Stimulated activated naive CD4-positive, alpha-beta T cell (primary cell): ENCODE results near the gene GZMM.
"Not testable (repeated sequence)": the region's sequence is repeated elsewhere in the genome, so short reads cannot be mapped to it uniquely, and the experiment has no call there.

ENCODE experiments used
- DNase-seq, 6 experiments: peaks; one replicate each; lab custom pipeline; 2025; lab: John Stamatoyannopoulos, UW

The GZMM gene

GRCh38 chr19:583198-583967 lies 39.5 kb downstream of the GZMM start:
- DNase-seq, result no peak

- no peak for DNase-seq
Observed at GRCh38 chr19:583968-584239, 40.1 kb downstream of the GZMM start.

- DNase-seq, result peak in 5 of 6 experiments; percentile 43 to 72 (median 57)
Observed at GRCh38 chr19:584240-585001, 40.6 kb downstream of the GZMM start.

DNA sequence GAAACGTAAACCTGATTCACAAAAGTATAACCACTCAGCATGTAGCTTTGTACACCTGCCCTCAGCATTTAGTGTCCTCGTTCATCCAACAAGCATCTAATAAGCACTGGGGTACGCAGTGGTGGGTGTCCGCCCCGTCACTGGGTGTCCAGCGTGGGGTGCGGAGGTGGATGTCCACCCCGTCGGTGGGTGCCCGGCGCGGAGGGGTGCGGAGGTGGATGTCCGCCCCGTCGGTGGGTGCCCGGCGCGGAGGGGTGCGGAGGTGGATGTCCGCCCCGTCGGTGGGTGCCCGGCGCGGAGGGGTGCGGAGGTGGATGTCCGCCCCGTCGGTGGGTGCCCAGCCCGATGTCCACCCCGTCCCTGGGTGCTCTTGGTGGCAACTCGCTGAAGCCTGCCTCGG lies 41.3 kb downstream of the GZMM start:
- not testable (repeated sequence) for DNase-seq

DNA sequence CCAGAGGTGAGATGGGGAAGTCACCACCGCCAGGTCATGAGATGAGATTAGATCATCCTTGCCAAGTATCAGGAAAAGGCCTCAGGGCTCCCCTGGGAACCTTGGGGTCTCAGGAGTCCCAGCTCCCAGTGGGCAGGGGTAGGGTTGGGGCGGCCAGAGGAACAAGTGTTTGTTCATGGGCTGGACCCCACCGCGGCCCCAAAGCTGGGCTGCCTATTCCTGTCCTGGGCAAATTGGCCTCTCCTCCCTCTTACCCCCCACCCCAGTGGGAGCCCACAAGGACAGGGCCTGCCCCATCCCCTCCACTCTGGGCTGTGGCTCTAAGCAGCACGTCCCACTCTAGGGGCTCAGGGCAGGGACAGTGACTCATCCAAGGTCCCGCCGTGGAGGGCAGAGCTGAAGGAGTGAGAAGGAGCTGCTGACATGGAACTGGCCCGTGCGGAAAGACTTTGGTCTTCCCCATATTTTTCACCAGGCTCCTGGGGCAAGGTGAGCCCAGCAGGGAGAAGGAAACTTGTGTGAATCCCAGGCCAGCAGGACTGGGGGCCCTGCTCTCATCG lies 41.8 kb downstream of the GZMM start:
- no peak for DNase-seq

DNA sequence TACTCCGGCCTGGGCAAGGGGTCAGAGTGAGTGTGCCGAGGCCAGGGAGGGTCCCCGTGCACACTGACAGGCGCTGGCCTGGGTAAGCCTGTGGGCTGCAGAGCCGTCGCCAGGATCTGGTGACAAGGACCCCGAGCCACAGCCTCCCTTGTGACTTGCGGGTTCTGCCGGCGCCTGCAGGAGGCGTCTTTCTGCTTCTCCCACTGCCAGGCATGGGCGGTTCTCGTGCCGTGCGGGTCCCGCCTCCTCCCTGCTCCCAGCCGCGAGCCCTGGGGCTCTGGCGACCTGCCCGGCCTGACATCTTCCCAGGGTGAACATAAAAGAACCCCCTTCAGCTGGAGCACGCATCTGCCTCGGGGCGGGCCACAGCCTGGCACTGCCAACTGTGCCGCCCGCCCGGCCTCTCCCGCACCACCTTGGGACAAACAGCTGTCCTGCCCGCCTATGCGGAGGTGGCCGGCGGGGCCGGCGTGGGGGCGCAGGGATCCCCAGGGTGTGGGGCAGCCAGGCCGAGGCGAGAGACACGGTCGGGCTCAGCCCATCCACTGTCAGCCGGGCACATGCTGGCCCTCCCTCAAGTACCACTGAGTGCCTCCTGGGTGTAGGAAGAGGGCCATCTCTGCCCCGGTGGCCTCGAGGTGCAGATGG lies 44.4 kb downstream of the GZMM start:
- DNase-seq, result peak; percentile 21 to 65 (median 52)

GRCh38 chr19:588741-589692 lies 45.2 kb downstream of the GZMM start:
- peak in 2 of 6 experiments; percentile 38 to 43 for DNase-seq

DNA sequence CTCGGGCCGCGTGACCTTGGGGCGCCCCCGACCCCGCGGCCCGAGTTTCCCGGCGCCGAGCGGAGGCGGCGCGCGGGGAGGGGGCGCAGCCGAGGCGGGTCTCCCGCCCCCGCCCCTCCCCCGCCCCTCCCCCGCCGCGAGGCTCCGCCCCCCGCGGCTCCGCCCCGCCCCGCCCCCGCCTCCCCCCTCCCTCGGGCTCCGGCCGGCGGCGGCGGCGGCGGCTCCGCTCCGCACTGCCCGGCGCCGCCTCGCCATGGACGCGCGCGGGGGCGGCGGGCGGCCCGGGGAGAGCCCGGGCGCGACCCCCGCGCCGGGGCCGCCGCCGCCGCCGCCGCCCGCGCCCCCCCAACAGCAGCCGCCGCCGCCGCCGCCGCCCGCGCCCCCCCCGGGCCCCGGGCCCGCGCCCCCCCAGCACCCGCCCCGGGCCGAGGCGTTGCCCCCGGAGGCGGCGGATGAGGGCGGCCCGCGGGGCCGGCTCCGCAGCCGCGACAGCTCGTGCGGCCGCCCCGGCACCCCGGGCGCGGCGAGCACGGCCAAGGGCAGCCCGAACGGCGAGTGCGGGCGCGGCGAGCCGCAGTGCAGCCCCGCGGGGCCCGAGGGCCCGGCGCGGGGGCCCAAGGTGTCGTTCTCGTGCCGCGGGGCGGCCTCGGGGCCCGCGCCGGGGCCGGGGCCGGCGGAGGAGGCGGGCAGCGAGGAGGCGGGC lies 46.0 kb downstream of the GZMM start, which contains the start of gene HCN2:
Gene HCN2, plus strand, starts transcription at position 189 of the 703 bp plus-strand sequence. Its CDS starts 65 bp downstream, at position 254.
- no peak for DNase-seq

- DNase-seq, result peak in 4 of 6 experiments; percentile 10 to 34 (median 22)
Observed at GRCh38 chr19:590396-590745, 46.5 kb downstream of the GZMM start.

GRCh38 chr19:590750-591098 lies 46.9 kb downstream of the GZMM start:
- DNase-seq, result no peak

DNA sequence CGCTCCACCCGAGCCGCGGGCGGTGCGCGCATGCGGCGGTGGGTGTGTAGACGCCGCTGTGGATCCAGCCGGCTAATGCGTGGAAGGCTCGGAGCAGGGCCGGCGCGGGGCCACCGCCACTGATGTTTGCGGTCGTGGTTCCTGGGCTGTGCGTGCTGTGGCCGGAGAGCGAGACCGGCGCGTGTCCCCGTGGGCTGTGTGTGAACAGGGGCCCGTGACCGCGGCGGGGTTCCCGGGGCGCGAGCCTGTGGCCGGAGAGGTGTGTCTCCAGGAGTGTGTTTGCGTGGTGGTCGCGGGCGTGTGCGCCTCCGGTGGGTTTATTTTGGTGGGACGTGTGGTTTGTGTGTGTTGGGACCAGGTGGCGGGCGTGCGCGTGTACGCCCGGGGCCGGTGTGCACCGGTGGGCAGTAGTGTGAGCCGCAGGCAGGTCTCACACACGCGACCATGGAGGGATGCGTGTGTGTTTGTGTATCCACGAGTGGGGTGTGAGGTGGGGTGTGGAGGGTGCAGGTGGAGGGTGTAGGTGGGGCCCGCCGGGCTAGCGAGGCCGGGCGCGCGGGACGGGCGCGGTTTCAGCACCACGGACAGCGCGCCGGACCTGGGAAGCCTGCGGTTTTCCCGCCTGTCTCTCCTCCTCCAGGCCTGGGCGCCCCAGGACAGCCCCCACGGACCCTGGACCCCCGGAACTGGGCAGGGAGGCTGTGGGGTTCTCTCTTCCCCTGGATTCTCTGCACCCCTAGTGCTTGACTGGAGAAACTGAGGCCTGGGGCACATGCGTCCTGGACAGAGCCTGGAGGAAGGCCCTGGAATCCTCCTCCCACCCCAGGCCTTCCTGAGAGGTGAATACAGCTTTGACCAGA lies 47.5 kb downstream of the GZMM start:
- no peak for DNase-seq

- DNase-seq, result no peak
Observed at GRCh38 chr19:592101-592500, 48.2 kb downstream of the GZMM start.

DNA sequence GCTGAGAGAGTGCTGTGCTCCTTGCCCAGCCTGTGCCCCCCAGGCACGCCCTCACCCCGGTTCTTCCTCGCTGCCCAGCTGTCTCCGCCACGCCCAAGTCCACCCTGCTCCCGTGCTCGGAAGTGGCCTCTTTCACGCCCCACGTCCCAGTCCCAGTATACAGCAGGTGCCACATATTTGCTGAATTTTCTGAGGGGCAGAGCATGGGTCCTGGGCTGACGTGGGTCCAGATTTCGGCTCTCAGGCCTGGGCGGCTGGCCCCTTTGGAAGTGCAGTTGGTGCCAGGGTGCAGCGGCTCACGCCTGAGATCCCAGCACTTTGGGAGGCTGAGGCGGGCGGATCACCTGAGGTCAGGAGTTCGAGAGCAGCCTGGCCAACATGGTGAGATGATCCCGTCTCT lies 49.2 kb downstream of the GZMM start:
- DNase-seq, result no peak

DNA sequence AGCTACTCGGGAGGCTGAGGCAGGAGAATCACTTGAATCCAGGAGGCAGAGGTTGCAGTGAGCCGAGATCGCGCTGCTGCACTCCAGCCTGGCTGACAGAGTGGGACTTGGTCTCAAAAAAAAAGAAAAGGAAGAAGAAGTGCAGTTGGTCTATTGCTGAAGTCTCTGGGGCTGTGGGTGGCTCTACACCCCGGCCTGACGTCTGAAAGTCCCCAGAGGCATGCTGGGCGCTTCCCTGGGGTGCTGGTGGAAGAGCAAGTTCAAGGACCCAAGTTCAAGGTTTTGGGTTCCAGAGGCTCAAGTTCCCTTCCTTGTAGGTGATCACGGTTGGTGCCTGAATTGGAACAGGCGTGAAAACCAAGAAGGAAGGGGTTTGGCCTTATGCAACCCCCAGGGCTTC lies 49.7 kb downstream of the GZMM start:
- no peak for DNase-seq

GRCh38 chr19:594265-594870 lies 50.5 kb downstream of the GZMM start:
- no peak for DNase-seq

DNA sequence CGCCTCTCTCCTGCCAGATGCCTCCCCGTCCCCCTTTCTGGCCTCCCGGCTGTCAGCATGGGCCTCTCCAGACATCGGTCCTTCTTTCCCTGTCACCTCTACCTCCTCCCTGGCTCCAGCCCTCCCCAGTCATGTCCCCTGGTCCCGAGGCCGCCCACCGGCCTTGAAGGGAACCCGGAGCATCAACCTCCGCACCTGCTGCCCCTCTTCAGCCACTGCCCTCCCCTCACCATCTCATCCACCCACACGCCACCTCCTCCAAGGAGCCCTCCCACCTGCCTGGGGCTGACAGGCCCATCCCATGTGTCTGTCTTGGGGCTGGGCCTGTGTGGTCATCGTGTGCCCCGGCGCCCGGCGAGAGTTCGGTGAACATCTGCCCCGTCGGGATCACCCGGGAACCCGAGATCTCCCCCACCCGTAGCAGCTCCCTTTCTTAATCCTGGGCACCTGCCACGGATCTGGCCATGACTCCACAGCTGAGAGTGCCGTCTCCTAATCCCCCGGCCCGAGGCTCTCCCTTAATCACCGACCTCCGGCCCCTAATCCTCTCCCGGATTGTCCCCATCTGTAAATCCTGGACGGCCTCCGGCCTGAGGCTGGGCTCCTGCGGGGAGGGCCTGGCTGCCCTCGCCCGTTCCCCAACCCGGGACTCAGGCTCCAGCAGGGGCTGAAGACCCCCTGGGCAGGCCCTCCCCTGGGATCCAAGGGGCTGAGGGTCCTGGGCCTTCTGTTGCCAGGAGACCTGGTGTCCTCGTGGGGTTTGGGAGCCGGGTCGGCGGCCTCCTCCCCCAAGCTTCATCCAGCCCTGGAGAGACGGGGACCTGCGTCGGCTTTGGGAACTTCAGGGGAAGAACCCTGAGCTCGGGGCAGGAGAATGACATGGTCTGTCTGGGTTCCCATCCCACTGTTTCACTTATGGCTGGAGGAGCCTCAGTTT lies 51.7 kb downstream of the GZMM start:
- no peak for DNase-seq

DNA sequence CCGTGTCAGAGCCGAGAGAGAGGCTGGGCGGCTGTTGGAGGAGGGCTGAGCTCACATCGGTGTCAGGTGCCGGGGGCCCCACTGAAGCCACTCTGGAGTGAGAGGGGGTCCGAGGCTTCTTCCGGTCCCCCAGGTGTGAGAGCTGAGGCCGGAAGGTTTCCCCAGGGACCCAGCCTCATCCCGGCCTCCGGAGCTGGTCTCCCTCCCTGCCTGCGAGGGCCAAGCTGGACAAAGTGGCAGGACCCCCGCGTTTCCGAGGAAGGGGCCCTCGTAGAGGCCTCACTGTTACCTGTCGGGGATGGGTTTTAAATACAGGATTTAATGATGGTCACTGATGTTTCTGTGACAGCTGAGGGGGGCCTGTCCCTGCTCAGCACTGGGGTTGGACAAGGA lies 52.4 kb downstream of the GZMM start:
- no peak for DNase-seq
